HepG2 (cell line): ENCODE results near the gene SPRN.

Experiments
- CTCF ChIP-seq: sonication (generic); formaldehyde crosslinking; IDR thresholded peaks from 2 replicates; pipeline ENCODE4 v1.5.0; 2020; ENCODE audit warnings: mild to moderate bottlenecking, missing genetic modification reagents, moderate library complexity
- ELF4 ChIP-seq: sonication (generic); formaldehyde crosslinking; IDR thresholded peaks from 2 replicates; pipeline ENCODE4 v1.5.0; 2020; ENCODE audit warnings: missing genetic modification reagents, mild to moderate bottlenecking, moderate library complexity, borderline replicate concordance
- EP300 ChIP-seq, 3 experiments: sonication (generic) in 1 of 3; formaldehyde crosslinking in 1 of 3; IDR thresholded peaks; 2 replicates each; pipeline versions ENCODE4 v1.5.1 to v1.6.1; 2011 to 2020; ENCODE audit warnings: low read depth in 2 of 3, low read length in 2 of 3, borderline replicate concordance in 1 of 3, improper control_type of control experiment in 1 of 3, mild to moderate bottlenecking in 1 of 3, missing genetic modification reagents in 1 of 3, moderate library complexity in 1 of 3
- FOSL2 ChIP-seq: sonication (generic); formaldehyde crosslinking; IDR thresholded peaks from 2 replicates; pipeline ENCODE4 v1.4.0; 2020; ENCODE audit warnings: missing genetic modification reagents
- HES4 ChIP-seq: sonication (generic); formaldehyde crosslinking; IDR thresholded peaks from 2 replicates; pipeline ENCODE4 v1.9.0; 2021; ENCODE audit warnings: mild to moderate bottlenecking, missing genetic modification reagents, borderline replicate concordance
- KDM4B ChIP-seq: sonication (generic); formaldehyde crosslinking; IDR thresholded peaks from 2 replicates; pipeline ENCODE4 v1.4.0; 2020; ENCODE audit warnings: missing genetic modification reagents
- POLR2AphosphoS5 ChIP-seq: IDR thresholded peaks from 2 replicates; pipeline ENCODE4 v1.6.1; 2012; ENCODE audit warnings: low read depth, low read length
- PTBP1 ChIP-seq: fragments of 200-400 bp; formaldehyde crosslinking; IDR thresholded peaks from 2 replicates; pipeline ENCODE4 v1.6.1; 2018; ENCODE audit warnings: low read length, low read depth; ENCODE audit not compliant: poor library complexity, severe bottlenecking
- SMC3 ChIP-seq: IDR thresholded peaks from 2 replicates; pipeline ENCODE4 v1.6.1; 2011; ENCODE audit warnings: low read length, improper control_type of control experiment
- STAT6 ChIP-seq: sonication (generic); formaldehyde crosslinking; IDR thresholded peaks from 2 replicates; pipeline ENCODE4 v1.4.0; 2020; ENCODE audit warnings: missing genetic modification reagents, mild to moderate bottlenecking, borderline replicate concordance
- ZNF484 ChIP-seq: sonication (generic); formaldehyde crosslinking; IDR thresholded peaks from 2 replicates; pipeline ENCODE4 v1.5.1; 2020; ENCODE audit warnings: mild to moderate bottlenecking, low read depth, missing genetic modification reagents, borderline replicate concordance
- ZNF543 ChIP-seq: sonication (generic); formaldehyde crosslinking; IDR thresholded peaks from 2 replicates; pipeline ENCODE4 v1.4.0; 2020; ENCODE audit warnings: mild to moderate bottlenecking, missing genetic modification reagents
- ZNF709 ChIP-seq: sonication (generic); formaldehyde crosslinking; IDR thresholded peaks from 2 replicates; pipeline ENCODE4 v1.5.0; 2020; ENCODE audit warnings: mild to moderate bottlenecking, missing genetic modification reagents

GRCh38 chr10:133401981-133402725 lies 22.3 kb downstream of the SPRN start:
- no peak for TF ChIP-seq CTCF
- no peak for TF ChIP-seq ELF4 (CRISPR knock-in tag)
- TF ChIP-seq ZNF709 (CRISPR knock-in tag): no peak
- no peak for TF ChIP-seq KDM4B (CRISPR knock-in tag)
- no peak for TF ChIP-seq EP300 (IDR thresholded peaks at IDR 0.05; ENCODE audit: low read depth in 2 of 2, low read length in 2 of 2)
- TF ChIP-seq EP300 (CRISPR knock-in tag; IDR thresholded peaks at IDR 0.05; ENCODE audit: borderline replicate concordance): no peak
- TF ChIP-seq SMC3: no peak
- TF ChIP-seq HES4 (CRISPR knock-in tag): no peak
- TF ChIP-seq STAT6 (CRISPR knock-in tag): no peak
- no peak for TF ChIP-seq ZNF484
- no peak for TF ChIP-seq PTBP1
- no peak for TF ChIP-seq FOSL2
- no peak for TF ChIP-seq ZNF543 (CRISPR knock-in tag)
- TF ChIP-seq POLR2AphosphoS5: no peak
